TTC549 (cell line): Measurements from ENCODE around the gene PRR14.

Experiments used
- FAIRE-seq: peaks from 2 replicates; lab custom pipeline; 2012; peaks lifted over from hg19 to GRCh38; lab: Jason Lieb, UNC

The PRR14 gene

DNA sequence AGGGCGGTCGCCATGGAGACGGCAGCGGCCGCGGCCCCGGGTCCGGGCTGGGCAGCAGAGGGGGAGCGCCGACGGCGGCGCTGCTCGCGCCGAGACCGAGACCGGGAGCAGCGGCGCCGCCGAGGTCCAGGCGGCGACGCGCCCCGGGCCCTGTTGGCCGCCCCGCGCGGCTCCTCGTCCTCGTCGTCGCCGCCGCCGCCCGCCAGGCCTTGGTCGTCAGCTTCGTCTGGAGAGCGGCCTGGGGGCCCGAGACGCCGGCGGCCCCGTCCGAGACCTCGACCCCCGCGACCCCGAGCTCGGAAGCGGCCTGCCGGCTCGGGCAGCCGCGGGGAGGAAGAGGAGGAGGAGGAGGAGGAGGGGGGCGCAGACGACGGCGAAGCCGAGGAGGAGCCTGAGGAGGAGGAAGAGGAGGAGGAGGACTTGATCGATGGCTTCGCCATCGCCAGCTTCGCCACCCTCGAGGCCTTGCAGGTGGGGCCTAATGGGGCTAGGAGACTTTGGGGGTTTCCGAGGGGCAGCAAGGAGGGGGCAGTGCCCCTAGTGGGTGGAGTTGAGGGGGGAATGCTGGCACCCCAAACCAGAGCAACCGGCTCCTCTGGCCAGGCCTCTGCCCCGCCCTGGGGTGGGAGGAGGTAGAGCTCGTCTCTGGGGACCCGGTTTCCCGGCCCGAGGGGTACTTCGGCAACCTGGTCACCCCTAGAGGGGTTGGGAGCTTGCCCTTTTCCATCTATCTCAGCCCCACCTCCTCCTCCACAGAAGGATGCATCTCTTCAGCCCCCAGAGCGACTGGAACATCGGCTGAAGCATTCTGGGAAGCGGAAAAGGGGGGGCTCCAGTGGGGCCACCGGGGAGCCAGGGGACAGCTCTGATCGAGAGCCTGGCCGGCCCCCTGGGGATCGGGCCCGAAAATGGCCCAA, 9.0 kb downstream of the PRR14 start:
- FAIRE-seq, result no peak

DNA sequence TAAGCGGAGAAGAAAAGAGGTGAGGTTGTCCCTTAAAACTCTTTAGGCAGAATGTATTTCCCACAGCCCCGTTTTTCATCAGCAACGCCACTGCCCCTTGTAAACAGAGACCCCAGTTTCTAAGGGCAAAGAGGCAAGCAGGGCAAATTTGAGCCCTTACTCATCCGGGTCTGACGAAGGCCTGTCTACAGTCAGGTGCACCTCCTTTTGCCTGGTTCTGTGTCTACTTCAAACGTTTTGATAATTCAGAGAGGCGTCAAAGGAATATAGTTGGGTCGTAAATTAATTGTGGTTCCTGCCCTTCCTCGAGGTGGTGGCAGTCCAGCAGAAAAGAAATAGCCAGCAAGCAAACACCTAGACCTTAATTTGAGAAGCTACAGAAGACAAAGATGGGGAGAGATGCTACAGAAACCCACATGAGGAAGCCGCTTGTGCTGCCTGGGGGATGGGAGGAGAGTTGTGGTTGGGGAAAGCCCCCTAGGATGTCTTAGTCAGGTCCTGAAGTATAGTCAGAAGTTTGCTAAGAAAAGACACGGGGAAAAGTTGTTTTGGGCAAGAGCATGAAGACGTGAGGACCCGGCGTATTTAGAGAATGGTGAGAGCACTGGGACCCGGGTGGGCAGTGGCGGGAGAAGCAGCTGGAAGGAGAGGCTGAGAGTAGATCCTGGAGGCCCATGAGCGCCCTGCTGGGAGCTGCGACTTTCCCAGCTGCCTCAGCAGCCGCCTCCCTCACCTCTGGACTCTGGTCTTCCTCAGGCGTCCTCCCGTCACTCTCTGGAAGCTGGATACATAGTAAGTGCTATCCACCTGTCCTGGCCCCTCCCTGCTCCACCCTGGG, 9.9 kb downstream of the PRR14 start:
- no peak for FAIRE-seq

GRCh38 chr16:30662449-30662848, 11.7 kb downstream of the PRR14 start:
- no peak for FAIRE-seq

DNA sequence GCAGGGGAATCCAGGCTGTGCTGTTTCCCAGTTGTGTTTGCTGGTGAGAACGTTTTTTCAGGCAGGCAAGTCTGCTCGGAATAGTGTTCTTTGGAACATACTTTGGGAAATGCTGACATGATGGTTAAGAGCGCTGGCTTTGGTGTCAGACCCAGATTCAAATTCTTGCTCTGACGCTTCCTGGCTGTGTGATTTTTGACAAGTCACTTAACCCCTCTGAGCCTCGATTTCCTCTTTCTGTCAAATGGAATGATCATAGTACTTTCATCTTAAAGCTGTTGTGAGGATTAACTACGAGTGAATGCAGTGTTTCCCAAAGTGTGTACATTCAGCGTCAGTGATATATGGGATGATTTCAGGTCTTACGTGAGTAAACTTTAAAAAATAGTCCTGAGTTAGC, 12.3 kb downstream of the PRR14 start:
- no peak for FAIRE-seq

DNA sequence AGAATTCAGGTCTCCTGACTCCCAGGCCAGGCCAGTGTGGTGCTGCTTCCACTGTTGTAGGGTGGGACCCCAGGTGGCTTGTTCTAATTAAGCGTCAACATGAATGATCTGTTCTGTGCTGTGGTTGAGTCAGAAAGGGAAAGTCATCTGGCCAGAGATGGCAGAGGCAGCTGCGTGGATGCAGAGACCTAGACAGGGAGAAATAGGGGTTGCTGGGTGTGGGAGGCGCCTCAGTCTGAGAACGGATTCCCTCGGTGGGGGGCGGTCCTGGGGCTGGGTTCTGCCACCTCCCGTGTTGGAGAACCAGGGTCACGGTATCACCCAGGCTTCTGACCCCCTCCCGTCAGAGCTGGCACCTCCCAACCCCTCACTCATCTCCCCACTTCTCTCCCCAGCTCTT, 13.1 kb downstream of the PRR14 start:
- no peak for FAIRE-seq

DNA sequence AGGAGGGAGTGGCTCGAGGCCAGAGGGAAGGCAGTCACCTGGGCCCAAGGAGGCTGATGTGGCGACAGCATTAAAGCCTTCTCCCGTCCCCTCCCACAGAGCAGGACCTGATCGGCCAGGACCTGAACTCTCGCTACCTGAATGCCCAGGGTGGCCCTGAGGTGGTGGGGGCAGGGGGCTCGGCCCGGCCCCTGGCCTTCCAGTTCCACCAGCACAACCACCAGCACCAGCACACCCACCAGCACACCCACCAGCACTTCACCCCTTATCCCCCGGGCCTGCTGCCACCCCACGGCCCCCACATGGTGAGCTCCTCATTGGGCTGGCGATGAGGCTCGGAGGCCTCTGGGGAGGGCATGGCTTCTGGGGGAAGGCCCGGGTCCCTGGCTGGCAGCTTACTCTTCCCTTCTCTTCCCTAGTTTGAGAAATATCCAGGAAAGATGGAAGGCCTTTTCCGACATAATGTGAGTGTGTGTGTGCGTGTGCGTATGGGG, 13.9 kb downstream of the PRR14 start:
- FAIRE-seq, result no peak

- no peak for FAIRE-seq
Measured at GRCh38 chr16:30665155-30665829, 14.5 kb downstream of the PRR14 start.

DNA sequence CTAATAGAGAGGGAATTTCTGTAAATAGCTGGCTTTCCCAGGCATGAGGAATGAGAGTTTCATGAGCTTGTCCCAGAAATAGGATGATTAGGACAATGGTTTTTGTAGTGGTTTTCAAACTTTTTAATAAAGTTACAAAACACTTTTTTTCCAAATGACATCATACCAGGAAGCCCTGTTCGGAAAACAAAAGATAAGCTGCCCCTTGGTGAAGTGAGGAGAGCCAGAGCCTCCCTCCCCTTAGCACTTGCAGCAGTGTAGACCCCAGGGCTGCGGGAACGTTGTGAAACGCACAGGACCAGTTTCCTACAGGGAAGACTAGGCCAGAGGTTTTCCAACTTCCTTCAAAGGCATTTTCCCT, 15.1 kb downstream of the PRR14 start:
- no peak for FAIRE-seq

GRCh38 chr16:30666681-30667080, 15.9 kb downstream of the PRR14 start:
- FAIRE-seq, result no peak

GRCh38 chr16:30667361-30667905, 16.7 kb downstream of the PRR14 start:
- FAIRE-seq, result no peak

GRCh38 chr16:30668393-30668792, 17.6 kb downstream of the PRR14 start:
- FAIRE-seq, result no peak

DNA sequence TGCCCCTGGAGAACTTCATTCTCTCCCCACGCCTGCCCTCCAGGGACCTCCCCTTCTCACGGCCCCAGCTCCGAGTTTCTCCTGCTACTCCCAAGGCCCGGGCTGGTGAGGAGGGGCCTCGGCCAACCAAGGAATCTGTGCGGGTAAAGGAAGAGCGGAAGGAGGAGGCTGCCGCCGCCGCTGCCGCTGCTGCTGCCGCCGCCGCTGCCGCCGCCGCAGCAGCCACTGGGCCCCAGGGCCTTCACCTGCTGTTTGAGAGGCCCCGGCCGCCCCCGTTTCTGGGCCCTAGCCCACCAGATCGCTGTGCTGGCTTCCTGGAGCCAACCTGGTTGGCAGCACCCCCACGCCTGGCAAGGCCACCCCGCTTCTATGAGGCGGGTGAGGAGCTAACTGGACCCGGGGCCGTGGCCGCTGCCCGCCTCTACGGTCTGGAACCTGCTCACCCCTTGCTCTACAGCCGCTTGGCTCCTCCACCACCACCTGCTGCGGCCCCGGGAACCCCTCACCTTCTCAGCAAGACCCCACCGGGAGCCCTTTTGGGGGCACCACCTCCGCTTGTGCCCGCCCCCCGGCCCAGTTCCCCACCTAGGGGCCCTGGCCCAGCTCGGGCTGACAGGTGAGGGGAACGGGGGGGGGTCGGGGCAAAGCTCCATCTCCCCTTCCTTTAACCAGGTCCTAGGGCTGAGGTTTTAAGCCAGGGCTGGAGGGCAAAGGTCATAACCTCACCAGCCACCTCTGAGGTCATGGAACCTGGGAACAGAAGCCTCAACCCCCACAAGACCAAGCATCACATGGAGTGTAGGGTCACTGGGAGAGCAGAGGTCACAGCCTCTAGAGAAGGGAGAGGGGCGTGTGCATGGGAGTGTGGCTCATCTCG, 18.5 kb downstream of the PRR14 start:
- no peak for FAIRE-seq

GRCh38 chr16:30669903-30670824, 19.4 kb downstream of the PRR14 start:
- no peak for FAIRE-seq

DNA sequence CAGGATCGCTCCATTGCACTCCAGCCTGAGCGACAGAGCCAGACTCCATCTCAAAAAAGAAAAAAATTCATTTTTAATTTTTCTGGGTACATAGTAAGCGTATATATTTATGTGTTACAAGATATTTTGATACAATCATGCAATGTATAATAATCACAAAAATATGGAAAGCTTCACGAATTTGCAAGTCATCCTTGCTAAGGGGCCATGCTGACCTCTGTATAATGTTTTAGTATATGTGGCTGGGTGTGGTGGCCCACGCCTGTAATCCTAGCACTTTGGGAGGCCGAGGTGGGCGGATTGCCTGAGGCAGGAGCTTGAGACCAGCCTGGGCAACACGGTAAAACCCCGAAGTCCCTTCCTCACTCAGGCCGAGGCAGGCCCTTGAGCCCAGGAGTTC, 24.4 kb downstream of the PRR14 start:
- FAIRE-seq, result no peak

DNA sequence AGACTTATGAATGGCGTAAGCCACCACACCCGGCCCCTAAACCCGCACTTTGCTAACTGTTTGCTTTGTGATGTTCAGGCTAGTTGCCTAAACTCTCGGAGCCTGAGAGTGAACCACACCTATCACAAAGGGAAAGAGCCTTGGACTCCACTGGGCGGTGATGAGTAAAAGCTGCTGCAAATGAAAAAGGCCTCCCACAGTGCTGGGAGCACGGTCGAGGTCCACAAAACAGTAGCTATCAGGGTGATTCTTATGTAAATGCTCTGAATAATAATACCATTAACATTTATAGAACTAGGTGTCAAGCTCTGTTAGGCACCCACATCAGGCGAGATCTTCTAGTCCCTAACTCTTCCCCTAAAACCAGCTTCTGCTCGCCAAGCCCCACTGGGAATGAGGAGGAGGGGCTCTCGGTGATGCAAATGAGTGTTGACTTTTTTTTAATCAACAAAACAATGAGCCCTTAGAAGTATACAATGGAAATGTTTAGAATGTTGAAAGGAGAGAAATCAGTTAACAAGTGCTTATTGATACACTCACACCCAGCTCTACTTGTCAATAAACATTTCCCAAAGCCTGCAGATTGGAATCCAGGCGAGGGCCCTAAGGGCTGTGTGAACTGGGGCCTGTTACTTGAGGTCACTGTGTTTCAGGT, 27.3 kb downstream of the PRR14 start:
- no peak for FAIRE-seq

DNA sequence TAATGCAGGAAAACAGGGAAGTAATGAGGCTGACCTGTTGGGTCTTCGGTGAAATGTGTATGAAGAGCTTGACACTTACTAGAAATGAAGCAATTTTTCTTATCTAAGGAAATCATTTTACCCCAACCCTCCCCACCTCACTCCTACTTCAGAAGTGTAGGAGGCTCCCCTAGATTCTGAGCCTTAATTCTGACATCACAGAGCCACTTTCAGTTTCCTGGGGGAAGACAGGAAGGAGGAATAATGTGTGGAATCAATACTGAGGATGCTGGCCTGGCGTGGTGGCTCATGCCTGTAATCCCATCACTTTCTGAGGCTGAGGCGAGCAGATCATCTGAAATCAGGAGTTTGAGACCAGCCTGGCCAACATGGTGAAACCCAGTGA, 27.8 kb downstream of the PRR14 start:
- FAIRE-seq, result no peak

DNA sequence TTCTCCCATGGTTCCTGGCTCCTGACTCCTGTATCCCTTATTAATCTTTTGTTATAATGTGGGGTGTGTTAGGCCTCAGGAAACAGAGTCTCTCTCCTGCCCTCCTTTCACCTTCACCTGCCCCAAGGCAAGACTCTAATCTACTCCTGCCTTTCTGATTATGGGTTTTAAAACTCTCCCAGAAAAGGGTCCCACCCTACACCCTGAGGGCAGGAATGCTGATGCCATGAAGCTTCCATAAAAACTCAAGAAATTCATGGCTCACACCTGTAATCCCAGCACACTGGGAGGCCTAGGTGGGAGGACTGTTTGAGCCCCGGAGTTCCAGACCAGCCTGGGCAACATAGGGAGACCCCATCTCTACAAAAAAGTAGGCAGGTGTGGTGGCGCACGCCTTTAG, 29.6 kb downstream of the PRR14 start:
- no peak for FAIRE-seq

GRCh38 chr16:30688701-30689100, 37.9 kb downstream of the PRR14 start:
- no peak for FAIRE-seq

- FAIRE-seq, result no peak
Measured at GRCh38 chr16:30691907-30692306, 41.1 kb downstream of the PRR14 start.
